Transverse colon (tissue), 4 donors: Measurements from ENCODE around the gene RCE1.

Experiments used
- CTCF ChIP-seq, 5 experiments: fragments of 200-600 bp in 3 of 5; fragments of 450-650 bp in 2 of 5; sonication (generic) in 3 of 5; IDR thresholded peaks; 1 replicate in 2 of 5; 2 replicates in 3 of 5; pipeline ENCODE4 v1.5.1; 2016 to 2017; ENCODE audit warnings: antibody characterized with exemption in 5 of 5, inconsistent platforms in 3 of 5, mild to moderate bottlenecking in 2 of 5, moderate library complexity in 1 of 5
- POLR2AphosphoS5 ChIP-seq, 3 donors: sonication (generic); formaldehyde crosslinking; IDR thresholded peaks; one replicate each; pipeline ENCODE4 v1.6.1; 2016; ENCODE audit warnings: antibody characterized with exemption in 3 of 3

GRCh38 chr11:66840317-66841091, 2.7 kb upstream of the RCE1 start:
- no peak for TF ChIP-seq POLR2AphosphoS5 (IDR thresholded peaks at IDR 0.05)
- TF ChIP-seq CTCF (IDR thresholded peaks at IDR 0.05): no peak
